ENCODE data around the gene PRR16. TPM values are rescaled to one million over a fixed set of nuclear protein-coding genes. Genes with fewer than 3 reads are reported as not detected.

Gene PRR16
- total RNA-seq, 1 experiment from 2014 or later = 18.9 TPM

DNA sequence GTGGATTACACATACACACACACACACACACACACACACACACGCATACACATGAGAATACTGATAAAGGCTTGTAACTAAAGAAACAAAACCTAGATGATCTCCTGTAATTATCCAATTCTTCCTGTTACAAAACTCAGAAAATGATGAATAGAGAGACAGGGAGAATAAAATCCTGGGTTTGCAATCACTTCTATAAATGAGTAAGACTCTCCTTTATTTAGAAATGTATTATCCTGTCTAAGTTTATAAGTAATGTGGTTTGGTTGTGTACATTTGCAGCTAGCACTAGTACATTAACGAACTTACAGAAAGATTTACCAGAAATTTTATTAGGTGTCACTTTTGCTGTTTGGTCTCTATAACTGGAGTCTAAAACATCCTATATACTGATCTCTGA lies 2.8 kb upstream of the PRR16 start:
- Mint-ChIP-seq H3K27ac (ENCODE audit: low read depth, unreplicated experiment) (no peak overlapping the region), H3K4me3 (ENCODE audit: unreplicated experiment) (no peak overlapping the region), H3K9me3 (ENCODE audit: unreplicated experiment) (no peaks in the 10 kb centered on the region), H3K27me3 (ENCODE audit: insufficient read depth, unreplicated experiment) (no peaks in the 10 kb centered on the region), H3K4me1 (ENCODE audit: insufficient read depth, unreplicated experiment) (peaks cover 16% of the 10 kb centered on the region), H3K36me3 (ENCODE audit: insufficient read depth, unreplicated experiment) (no peaks in the 10 kb centered on the region)
- no peak for DNase-seq (ENCODE audit: unreplicated experiment)
- BruUV-seq (replicated peaks) = no TSS peak
- ChIA-PET POLR2A (no interaction called here), CTCF (interaction anchor here (0.6 to 2.3 kb wide), 2 partner anchors 76 to 518 kb away, joined by 3 to 10 read pairs; no protein-coding TSS in a partner anchor)
- intact Hi-C loops (cut with micrococcal nuclease) = loop anchor here (10.0 kb wide), 1 partner anchor 716 kb away; no protein-coding TSS in a partner anchor
- TF ChIP-seq, protein P1, sequence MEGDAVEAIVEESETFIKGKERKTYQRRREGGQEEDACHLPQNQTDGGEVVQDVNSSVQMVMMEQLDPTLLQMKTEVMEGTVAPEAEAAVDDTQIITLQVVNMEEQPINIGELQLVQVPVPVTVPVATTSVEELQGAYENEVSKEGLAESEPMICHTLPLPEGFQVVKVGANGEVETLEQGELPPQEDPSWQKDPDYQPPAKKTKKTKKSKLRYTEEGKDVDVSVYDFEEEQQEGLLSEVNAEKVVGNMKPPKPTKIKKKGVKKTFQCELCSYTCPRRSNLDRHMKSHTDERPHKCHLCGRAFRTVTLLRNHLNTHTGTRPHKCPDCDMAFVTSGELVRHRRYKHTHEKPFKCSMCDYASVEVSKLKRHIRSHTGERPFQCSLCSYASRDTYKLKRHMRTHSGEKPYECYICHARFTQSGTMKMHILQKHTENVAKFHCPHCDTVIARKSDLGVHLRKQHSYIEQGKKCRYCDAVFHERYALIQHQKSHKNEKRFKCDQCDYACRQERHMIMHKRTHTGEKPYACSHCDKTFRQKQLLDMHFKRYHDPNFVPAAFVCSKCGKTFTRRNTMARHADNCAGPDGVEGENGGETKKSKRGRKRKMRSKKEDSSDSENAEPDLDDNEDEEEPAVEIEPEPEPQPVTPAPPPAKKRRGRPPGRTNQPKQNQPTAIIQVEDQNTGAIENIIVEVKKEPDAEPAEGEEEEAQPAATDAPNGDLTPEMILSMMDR (IDR thresholded peaks at IDR 0.05; ENCODE audit: unreplicated experiment) = no peak

DNA sequence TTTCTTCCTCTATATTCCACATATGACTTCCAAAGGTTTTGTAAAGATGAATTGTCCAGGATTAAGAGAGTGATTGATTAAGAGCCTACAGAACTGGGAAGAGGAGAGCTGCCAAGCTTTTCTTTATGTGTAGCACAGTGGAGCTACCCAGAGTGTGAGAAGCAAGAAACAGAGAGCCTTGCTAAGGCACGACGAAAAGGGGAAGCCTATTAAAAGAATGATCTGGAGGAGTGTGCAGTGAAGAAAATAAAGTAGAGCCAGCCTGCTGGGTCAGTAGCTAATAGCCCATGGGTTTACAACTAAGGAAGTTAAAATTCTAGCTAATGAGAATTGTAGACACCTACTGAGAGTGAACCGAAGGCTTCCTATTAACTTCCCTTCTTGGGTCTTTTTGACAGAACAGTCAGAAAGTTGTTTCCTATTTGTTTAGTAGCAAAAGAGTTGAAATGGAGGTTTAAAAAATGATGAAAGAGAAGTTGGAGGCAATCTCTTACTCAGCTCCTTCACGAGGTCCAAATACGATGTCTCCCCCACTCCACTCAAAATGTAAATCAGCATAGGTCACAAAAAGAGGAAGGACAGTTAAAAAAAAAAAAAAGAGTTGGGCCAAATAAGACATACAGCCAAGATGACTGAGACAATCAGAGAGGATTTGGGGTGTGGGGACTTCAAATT lies 957 bp upstream of the PRR16 start:
- POLR2A ChIA-PET = interaction anchor here (0.6 to 0.8 kb wide), 4 partner anchors 142 to 1261 kb away, joined by 3 to 5 read pairs (median 4); no protein-coding TSS in a partner anchor
- DNase-seq (ENCODE audit: unreplicated experiment) = no peak
- peaks cover 32% of the 10 kb centered on the region for H3K4me1 Mint-ChIP-seq (ENCODE audit: insufficient read depth, unreplicated experiment)
- TF ChIP-seq, protein P1 (IDR thresholded peaks at IDR 0.05; ENCODE audit: unreplicated experiment) = no peak
- no peaks in the 10 kb centered on the region for H3K27me3 Mint-ChIP-seq (ENCODE audit: insufficient read depth, unreplicated experiment)
- H3K36me3 Mint-ChIP-seq (ENCODE audit: insufficient read depth, unreplicated experiment) = no peaks in the 10 kb centered on the region
- H3K4me3 Mint-ChIP-seq (ENCODE audit: unreplicated experiment) = peak overlapping the region; percentile 85
- CTCF ChIA-PET = interaction anchor here (0.5 to 2.3 kb wide), 19 partner anchors 8 to 1417 kb away, joined by 3 to 10 read pairs (median 4); no protein-coding TSS in a partner anchor
- no peak overlapping the region for H3K27ac Mint-ChIP-seq (ENCODE audit: low read depth, unreplicated experiment)
- no peaks in the 10 kb centered on the region for H3K9me3 Mint-ChIP-seq (ENCODE audit: unreplicated experiment)
- intact Hi-C loops (cut with micrococcal nuclease) = loop anchor here (10.0 kb wide), 1 partner anchor 718 kb away; no protein-coding TSS in a partner anchor
- BruUV-seq (replicated peaks) = no TSS peak

DNA sequence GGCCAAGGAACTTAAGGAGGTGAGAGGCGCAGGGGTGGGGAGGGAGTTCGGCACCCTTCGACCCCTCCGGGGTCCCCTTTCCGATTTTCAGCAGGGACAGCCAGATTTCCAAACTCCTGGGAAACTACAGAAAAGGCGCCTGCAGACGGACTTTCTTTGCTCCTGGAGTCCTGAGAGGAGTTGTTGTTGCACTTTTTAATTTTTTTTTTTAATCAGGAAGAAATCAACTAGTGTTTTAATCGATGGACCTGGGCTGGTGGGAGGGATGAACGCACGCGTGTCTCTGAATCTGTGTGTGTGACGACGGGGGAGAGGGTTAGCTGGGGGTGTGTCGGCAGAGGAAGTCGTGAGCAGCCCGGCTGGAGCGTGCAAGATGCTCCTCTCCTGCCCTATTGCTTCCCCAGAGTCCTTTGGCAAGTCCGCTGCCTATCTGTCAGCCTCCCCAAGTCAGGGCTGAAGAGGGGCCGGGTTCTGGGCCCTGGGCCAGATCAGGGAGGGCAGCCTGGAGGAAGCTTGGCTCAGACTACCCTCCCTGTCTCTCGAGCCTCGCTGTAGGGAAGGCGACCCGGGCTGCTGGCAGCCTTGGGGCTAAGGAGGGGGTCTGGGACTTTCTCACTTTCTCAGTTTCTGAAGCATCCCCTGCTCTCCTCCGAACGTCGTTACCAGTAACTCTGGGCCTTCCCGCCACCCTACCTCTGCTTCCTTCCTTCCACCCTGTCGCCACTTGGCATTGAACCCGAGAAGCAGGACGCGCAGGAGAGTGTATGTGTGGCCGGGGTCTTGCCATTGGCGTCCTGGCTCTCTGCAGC lies 731 bp downstream of the PRR16 start:
- Mint-ChIP-seq H3K27ac (ENCODE audit: low read depth, unreplicated experiment) (peak overlapping the region; percentile 6), H3K27me3 (ENCODE audit: insufficient read depth, unreplicated experiment) (no peaks in the 10 kb centered on the region), H3K9me3 (ENCODE audit: unreplicated experiment) (no peaks in the 10 kb centered on the region), H3K4me1 (ENCODE audit: insufficient read depth, unreplicated experiment) (peaks cover 39% of the 10 kb centered on the region), H3K36me3 (ENCODE audit: insufficient read depth, unreplicated experiment) (no peaks in the 10 kb centered on the region), H3K4me3 (ENCODE audit: unreplicated experiment) (peak overlapping the region; percentile 85)
- intact Hi-C loops (cut with micrococcal nuclease) = loop anchor here (1.0 to 10.0 kb wide), 5 partner anchors 152 to 994 kb away; no protein-coding TSS in a partner anchor
- TF ChIP-seq, protein P1 (IDR thresholded peaks at IDR 0.05; ENCODE audit: unreplicated experiment) = no peak
- POLR2A ChIA-PET = interaction anchor here (0.8 kb wide), 1 partner anchor 338 kb away, joined by 3 read pairs; no protein-coding TSS in a partner anchor
- TSS peak; percentile 6 for BruUV-seq (replicated peaks)
- CTCF ChIA-PET = interaction anchor here (0.6 to 1.6 kb wide), 7 partner anchors 8 to 340 kb away, joined by 3 to 5 read pairs (median 4); no protein-coding TSS in a partner anchor
- DNase-seq (ENCODE audit: unreplicated experiment) = peak; percentile 75

All from MCF 10A (cell line).